Vagina (tissue), 2 donors: Measurements from ENCODE around the gene MED13L. TPM values are rescaled to one million over a fixed set of nuclear protein-coding genes. Genes with fewer than 3 reads are reported as not detected.

Experiments
- DNase-seq, 2 donors: peaks; one replicate each; pipeline ENCODE4 v3.0.0-alpha.2; 2017; ENCODE audit errors: extremely low spot score in 2 of 2
- H3K27ac ChIP-seq: fragments of 200-600 bp; sonication (generic); one replicate; pipeline ENCODE4 v1.5.1; 2019
- H3K27me3 ChIP-seq: fragments of 200-600 bp; sonication (generic); one replicate; pipeline ENCODE4 v1.5.1; 2019
- H3K36me3 ChIP-seq, 2 donors: fragments of 200-600 bp; sonication (generic); one replicate each; pipeline ENCODE4 v1.5.1; 2017 to 2019
- H3K4me1 ChIP-seq: fragments of 200-600 bp; sonication (generic); one replicate; pipeline ENCODE4 v1.5.1; 2019
- H3K4me3 ChIP-seq, 2 donors: fragments of 200-600 bp; sonication (generic); 1 replicate in 1 of 2; 2 replicates in 1 of 2; pipeline ENCODE4 v1.5.1; 2016 to 2019
- H3K9me3 ChIP-seq: fragments of 200-600 bp; sonication (generic); one replicate; pipeline ENCODE4 v1.5.1; 2019
- CTCF ChIP-seq, 3 experiments: fragments of 450-650 bp in 2 of 3; fragments of 200-600 bp in 1 of 3; sonication (generic) in 1 of 3; IDR thresholded peaks; one replicate each; pipeline ENCODE4 v1.5.1; 2017 to 2019; ENCODE audit warnings: antibody characterized with exemption in 3 of 3, mild to moderate bottlenecking in 2 of 3, moderate library complexity in 2 of 3
- POLR2A ChIP-seq, 2 donors: fragments of 450-650 bp; IDR thresholded peaks; one replicate each; pipeline ENCODE4 v1.6.1; 2017; ENCODE audit warnings: antibody characterized with exemption in 2 of 2, mild to moderate bottlenecking in 2 of 2, moderate library complexity in 2 of 2
- POLR2AphosphoS5 ChIP-seq, 2 donors: sonication (generic); formaldehyde crosslinking; IDR thresholded peaks; one replicate each; pipeline ENCODE4 v1.9.0; 2017; ENCODE audit warnings: antibody characterized with exemption in 2 of 2, mild to moderate bottlenecking in 2 of 2, low read depth in 1 of 2; ENCODE audit not compliant: insufficient read depth in 1 of 2
- intact Hi-C: fragments of 100-400 bp; cut with DNase I; formaldehyde crosslinking; loops from one replicate; pipeline ENCODE4 v1.15.1; 2023
- total RNA-seq: library from RNA; depleted of rRNA; stranded (reverse); fragments of >200 nt; gene quantifications from one replicate; pipeline ENCODE4 v1.2.3, GENCODE V29; 2016

The MED13L gene
- total RNA-seq, 1 donor from 2014 or later, result 161 TPM

GRCh38 chr12:115943630-115944391, 333.7 kb downstream of the MED13L start:
- Histone ChIP-seq H3K27ac (no peak overlapping the region), H3K4me1 (no peaks in the 10 kb centered on the region), H3K27me3 (no peaks in the 10 kb centered on the region), H3K9me3 (no peaks in the 10 kb centered on the region), H3K4me3 (no peak overlapping the region), H3K36me3 (no peaks in the 10 kb centered on the region)
- DNase-seq, result no peak
- intact Hi-C loops, result no loop called here
- TF ChIP-seq CTCF (IDR thresholded peaks at IDR 0.05) (no peak), POLR2AphosphoS5 (IDR thresholded peaks at IDR 0.05; ENCODE audit: insufficient read depth in 1 of 2, low read depth in 1 of 2) (no peak), POLR2A (IDR thresholded peaks at IDR 0.05) (no peak)

GRCh38 chr12:115943310-115943629, 334.2 kb downstream of the MED13L start:
- no peaks in the 10 kb centered on the region for H3K36me3 ChIP-seq
- intact Hi-C loops, result no loop called here

GRCh38 chr12:115942346-115942745, 335.1 kb downstream of the MED13L start:
- no peak overlapping the region for H3K4me3 ChIP-seq
- DNase-seq, result no peak
- H3K27me3 ChIP-seq, result no peaks in the 10 kb centered on the region
- H3K36me3 ChIP-seq, result no peaks in the 10 kb centered on the region
- no peaks in the 10 kb centered on the region for H3K9me3 ChIP-seq
- TF ChIP-seq POLR2AphosphoS5 (IDR thresholded peaks at IDR 0.05; ENCODE audit: insufficient read depth in 1 of 2, low read depth in 1 of 2) (no peak), CTCF (IDR thresholded peaks at IDR 0.05) (no peak), POLR2A (IDR thresholded peaks at IDR 0.05) (no peak)
- no peaks in the 10 kb centered on the region for H3K4me1 ChIP-seq
- intact Hi-C loops, result no loop called here
- no peak overlapping the region for H3K27ac ChIP-seq

More at GRCh38 chr12:115943310-115943629, 334.2 kb downstream of the MED13L start:
- DNase-seq, result no peak
- no peak overlapping the region for H3K4me3 ChIP-seq
- TF ChIP-seq CTCF (IDR thresholded peaks at IDR 0.05), result no peak
- TF ChIP-seq POLR2AphosphoS5 (IDR thresholded peaks at IDR 0.05; ENCODE audit: insufficient read depth in 1 of 2, low read depth in 1 of 2), result no peak
- no peak for TF ChIP-seq POLR2A (IDR thresholded peaks at IDR 0.05)
- no peaks in the 10 kb centered on the region for H3K4me1 ChIP-seq
- H3K27ac ChIP-seq, result no peak overlapping the region
- no peaks in the 10 kb centered on the region for H3K9me3 ChIP-seq
- no peaks in the 10 kb centered on the region for H3K27me3 ChIP-seq

- no peak overlapping the region for H3K27ac ChIP-seq
- H3K36me3 ChIP-seq, result no peaks in the 10 kb centered on the region
- no peaks in the 10 kb centered on the region for H3K9me3 ChIP-seq
- no peaks in the 10 kb centered on the region for H3K4me1 ChIP-seq
- H3K27me3 ChIP-seq, result no peaks in the 10 kb centered on the region
- no peak overlapping the region for H3K4me3 ChIP-seq
- no peak for TF ChIP-seq POLR2AphosphoS5 (IDR thresholded peaks at IDR 0.05; ENCODE audit: insufficient read depth in 1 of 2, low read depth in 1 of 2)
- no peak for TF ChIP-seq CTCF (IDR thresholded peaks at IDR 0.05)
- no peak for TF ChIP-seq POLR2A (IDR thresholded peaks at IDR 0.05)
- intact Hi-C loops, result no loop called here
- no peak for DNase-seq
Measured at GRCh38 chr12:115941362-115941761, 336.1 kb downstream of the MED13L start.

GRCh38 chr12:115938794-115939377, 338.6 kb downstream of the MED13L start:
- intact Hi-C loops, result no loop called here
- TF ChIP-seq POLR2AphosphoS5 (IDR thresholded peaks at IDR 0.05; ENCODE audit: insufficient read depth in 1 of 2, low read depth in 1 of 2), result no peak
- TF ChIP-seq CTCF (IDR thresholded peaks at IDR 0.05), result no peak
- no peak for TF ChIP-seq POLR2A (IDR thresholded peaks at IDR 0.05)
- Histone ChIP-seq H3K27ac (no peak overlapping the region), H3K9me3 (no peaks in the 10 kb centered on the region), H3K4me3 (no peak overlapping the region), H3K36me3 (no peaks in the 10 kb centered on the region), H3K4me1 (no peaks in the 10 kb centered on the region), H3K27me3 (no peaks in the 10 kb centered on the region)
- no peak for DNase-seq
